Testis (tissue), 3 donors: ENCODE data around the gene POU5F2. TPM values are rescaled to one million over a fixed set of nuclear protein-coding genes. Genes with fewer than 3 reads are reported as not detected.

Experiments
- DNase-seq: peaks from one replicate; pipeline ENCODE4 v3.0.0-alpha.2; 2019
- H3K27ac ChIP-seq, 2 donors: fragments of 200-600 bp; sonication (generic); one replicate each; pipeline ENCODE4 v1.5.1; 2019
- H3K27me3 ChIP-seq: fragments of 200-600 bp; sonication (generic); one replicate; pipeline ENCODE4 v1.5.1; 2019
- H3K36me3 ChIP-seq: fragments of 200-600 bp; sonication (generic); one replicate; pipeline ENCODE4 v1.5.1; 2017; ENCODE audit warnings: low read depth; ENCODE audit errors: missing control alignments
- H3K4me1 ChIP-seq: fragments of 200-600 bp; sonication (generic); one replicate; pipeline ENCODE4 v1.5.1; 2019
- H3K4me3 ChIP-seq, 2 donors: fragments of 200-600 bp; sonication (generic); one replicate each; pipeline ENCODE4 v1.5.1; 2017 to 2019
- H3K9me3 ChIP-seq: fragments of 200-600 bp; sonication (generic); one replicate; pipeline ENCODE4 v1.5.1; 2017
- CTCF ChIP-seq, 3 experiments: fragments of 450-650 bp in 2 of 3; fragments of 200-600 bp in 1 of 3; sonication (generic) in 1 of 3; IDR thresholded peaks; one replicate each; pipeline ENCODE4 v1.5.1; 2016 to 2019; ENCODE audit warnings: antibody characterized with exemption in 3 of 3, mild to moderate bottlenecking in 2 of 3, moderate library complexity in 1 of 3
- POLR2A ChIP-seq: fragments of 450-650 bp; IDR thresholded peaks from one replicate; pipeline ENCODE4 v1.6.1; 2017; ENCODE audit warnings: antibody characterized with exemption, mild to moderate bottlenecking, moderate library complexity
- WGBS, 2 donors: methylation state at CpG; one replicate each; pipeline ENCODE4 v1.1.5; 2018; 5-methylcytosine and 5-hydroxymethylcytosine counted together
- intact Hi-C: fragments of 100-400 bp; cut with DNase I; formaldehyde crosslinking; loops from one replicate; pipeline ENCODE4 v1.15.1; 2023; ENCODE audit warnings: low total_unique reads
- polyA plus RNA-seq: library from polyadenylated mRNA; stranded (reverse); fragments of 350-450 nt; fragmentation: Illumina TruSeq; extraction: RNeasy Lipid Tissue Mini Kit (QIAGEN cat#74804); gene quantifications from one replicate; pipeline ENCODE4 v1.2.3, GENCODE V29; 2014; ENCODE audit warnings: low read depth, low replicate concordance; ENCODE audit not compliant: insufficient read depth
- total RNA-seq, 2 donors: library from RNA; depleted of rRNA; stranded (reverse); fragments of >200 nt; gene quantifications; one replicate each; pipeline ENCODE4 v1.2.3, GENCODE V29; 2016

Gene POU5F2
- total and polyA plus RNA-seq, 3 donors from 2014 or later = 5.2 to 6.5 (median 6.5) TPM

DNA sequence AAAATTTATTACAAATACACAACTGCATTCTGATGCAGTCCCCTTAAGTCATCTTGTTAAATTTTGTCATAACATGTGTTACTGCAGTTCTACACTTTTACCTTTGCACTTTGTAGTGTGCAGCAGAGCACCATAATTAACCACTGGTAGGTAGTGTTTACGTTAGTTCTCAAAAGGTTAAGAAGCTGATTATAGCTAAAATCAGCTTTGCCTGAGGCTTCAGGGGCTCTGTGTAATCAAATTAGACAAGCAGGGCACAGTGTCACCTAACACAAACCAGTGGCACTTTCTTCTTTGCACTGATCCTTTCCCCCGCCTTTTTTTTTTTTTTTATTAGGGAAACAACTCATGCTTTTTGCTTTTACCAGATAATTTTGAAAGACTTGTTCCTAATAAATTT lies 26.1 kb downstream of the POU5F2 start:
- Histone ChIP-seq H3K4me3 (no peak overlapping the region), H3K9me3 (no peaks in the 10 kb centered on the region), H3K27ac (no peak overlapping the region), H3K36me3 (no peaks in the 10 kb centered on the region), H3K4me1 (no peaks in the 10 kb centered on the region), H3K27me3 (no peaks in the 10 kb centered on the region)
- 88% methylated on average over 2 of the region's 2 CpGs for WGBS, 2 donors
- TF ChIP-seq CTCF (IDR thresholded peaks at IDR 0.05) (no peak), POLR2A (no peak)
- intact Hi-C loops = no loop called here
- DNase-seq = no peak

GRCh38 chr5:93708442-93708841 lies 33.0 kb downstream of the POU5F2 start:
- H3K27me3 ChIP-seq = no peaks in the 10 kb centered on the region
- no peak overlapping the region for H3K27ac ChIP-seq
- WGBS, 2 donors = 95 to 96% methylated on average over 6 of the region's 6 CpGs
- H3K9me3 ChIP-seq = no peaks in the 10 kb centered on the region
- H3K4me3 ChIP-seq = no peak overlapping the region
- intact Hi-C loops = no loop called here
- TF ChIP-seq POLR2A = no peak
- no peak for TF ChIP-seq CTCF (IDR thresholded peaks at IDR 0.05)
- no peak for DNase-seq
- H3K36me3 ChIP-seq = no peaks in the 10 kb centered on the region
- no peaks in the 10 kb centered on the region for H3K4me1 ChIP-seq

DNA sequence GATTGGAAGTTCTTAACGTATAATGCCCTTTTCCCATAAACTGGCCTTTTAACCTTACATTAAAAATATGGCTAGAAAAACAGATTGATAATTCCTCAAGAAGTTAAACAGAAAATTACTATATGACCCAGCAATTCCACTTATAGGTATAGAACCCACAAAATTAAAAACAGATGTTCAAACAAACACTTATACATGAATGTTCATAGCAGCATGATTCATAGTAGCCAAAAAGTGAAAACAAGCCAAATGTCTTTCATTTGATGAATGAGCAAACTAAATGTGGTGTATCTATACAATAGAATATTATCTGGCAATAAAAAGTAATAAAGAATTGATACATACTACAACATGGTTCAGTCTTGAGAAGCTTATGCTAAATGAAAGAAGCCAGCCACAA lies 35.5 kb downstream of the POU5F2 start:
- DNase-seq = no peak
- intact Hi-C loops = no loop called here

DNA sequence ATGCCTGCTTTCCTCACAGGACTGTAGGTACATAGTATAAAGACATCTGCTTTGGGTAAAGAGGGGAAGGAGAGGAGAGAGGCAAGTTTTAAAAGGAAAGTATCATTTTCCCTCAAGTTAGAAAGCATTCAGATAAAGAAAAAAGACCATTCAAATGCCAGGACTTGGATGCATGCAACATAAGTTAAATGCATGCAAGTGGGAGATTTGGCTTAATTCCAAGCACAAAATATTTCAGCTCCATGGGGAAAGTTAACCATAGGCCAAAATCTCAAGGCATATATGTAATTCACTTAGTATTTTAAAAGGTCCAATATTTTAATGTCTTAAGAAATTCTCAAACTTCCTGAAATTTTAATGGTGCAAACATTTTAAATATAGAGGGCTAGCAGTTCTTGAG lies 36.4 kb downstream of the POU5F2 start:
- H3K36me3 ChIP-seq = no peaks in the 10 kb centered on the region
- H3K4me1 ChIP-seq = no peaks in the 10 kb centered on the region
- H3K27ac ChIP-seq = no peak overlapping the region
- no peaks in the 10 kb centered on the region for H3K27me3 ChIP-seq
- TF ChIP-seq POLR2A = no peak
- TF ChIP-seq CTCF (IDR thresholded peaks at IDR 0.05) = no peak
- H3K9me3 ChIP-seq = no peaks in the 10 kb centered on the region
- intact Hi-C loops = no loop called here
- DNase-seq = no peak
- no peak overlapping the region for H3K4me3 ChIP-seq

More for the DNA sequence above, 35.5 kb downstream of the POU5F2 start:
- Histone ChIP-seq H3K27me3 (no peaks in the 10 kb centered on the region), H3K27ac (no peak overlapping the region), H3K36me3 (no peaks in the 10 kb centered on the region), H3K9me3 (no peaks in the 10 kb centered on the region), H3K4me1 (no peaks in the 10 kb centered on the region), H3K4me3 (no peak overlapping the region)
- WGBS, 2 donors = 89 to 93% methylated on average over 1 of the region's 1 CpG
- TF ChIP-seq POLR2A (no peak), CTCF (IDR thresholded peaks at IDR 0.05) (no peak)

DNA sequence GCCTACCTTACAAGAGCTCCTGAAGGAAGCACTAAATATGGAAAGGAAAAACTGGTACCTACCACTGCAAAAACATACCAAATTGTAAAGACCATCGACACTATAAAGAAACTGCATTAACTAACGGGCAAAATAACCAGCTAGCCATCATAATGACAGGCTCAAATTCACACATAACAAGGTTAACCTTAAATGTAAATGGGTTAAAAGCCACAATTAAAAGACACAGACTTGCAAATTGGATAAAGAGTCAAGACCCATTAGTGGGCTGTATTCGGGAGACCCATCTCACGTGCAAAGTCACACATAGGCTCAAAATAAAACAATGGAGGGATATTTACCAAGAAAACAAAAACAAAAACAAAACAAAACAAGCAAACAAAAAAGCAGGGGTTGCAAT lies 49.4 kb downstream of the POU5F2 start:
- Histone ChIP-seq H3K36me3 (no peaks in the 10 kb centered on the region), H3K4me3 (no peak overlapping the region), H3K27ac (no peak overlapping the region), H3K27me3 (no peaks in the 10 kb centered on the region), H3K9me3 (no peaks in the 10 kb centered on the region), H3K4me1 (no peaks in the 10 kb centered on the region)
- intact Hi-C loops = no loop called here
- 94 to 98% methylated on average over 4 of the region's 4 CpGs for WGBS, 2 donors
- TF ChIP-seq CTCF (IDR thresholded peaks at IDR 0.05) (no peak), POLR2A (no peak)
- DNase-seq = no peak

Other genes starting within 250 kb of the POU5F2 start
- 10 to 100 TPM; 15.6 to 20.6 TPM for gene NR2F1-AS1, start 160.4 kb downstream of the POU5F2 start, total RNA-seq
- 24.8 TPM for gene NR2F1-AS1, start 160.4 kb downstream of the POU5F2 start, polyA plus RNA-seq
- 10 to 100 TPM; 16.0 to 22.7 TPM for gene NR2F1, start 158.4 kb downstream of the POU5F2 start, total RNA-seq
- gene NR2F1, start 158.4 kb downstream of the POU5F2 start, polyA plus RNA-seq = 16.9 TPM